CD14-positive monocyte (primary cell): ENCODE data around the gene ALPK3. TPM values are rescaled to one million over a fixed set of nuclear protein-coding genes. Genes with fewer than 3 reads are reported as not detected.

Experiments used
- DNase-seq, 3 donors: peaks; one replicate each; pipeline ENCODE4 v3.0.0-alpha.2; 2011 to 2022
- H2AFZ ChIP-seq: 2 replicates; pipeline ENCODE4 v1.6.0; 2012; ENCODE audit warnings: mild to moderate bottlenecking, low read depth, low read length, inconsistent platforms; ENCODE audit not compliant: insufficient read depth, poor library complexity, severe bottlenecking
- H3K27ac ChIP-seq, 2 donors: 1 replicate in 1 of 2; 2 replicates in 1 of 2; pipeline ENCODE4 v1.5.1; 2012 to 2013; ENCODE audit warnings: low read length in 2 of 2, control low read depth in 1 of 2, inconsistent platforms in 1 of 2, low read depth in 1 of 2, mild to moderate bottlenecking in 1 of 2
- H3K27me3 ChIP-seq, 2 donors: one replicate each; pipeline versions ENCODE4 v1.6.0 to v1.6.1; 2011 to 2013; ENCODE audit warnings: low read length in 2 of 2; ENCODE audit not compliant: control insufficient read depth in 2 of 2, insufficient read depth in 2 of 2
- H3K36me3 ChIP-seq, 2 donors: replicated peaks in 1 of 2; 1 replicate in 1 of 2; 2 replicates in 1 of 2; pipeline versions ENCODE4 v1.5.1 to v1.6.1; 2012 to 2013; ENCODE audit warnings: low read length in 2 of 2, control low read depth in 1 of 2, inconsistent platforms in 1 of 2, mild to moderate bottlenecking in 1 of 2; ENCODE audit not compliant: insufficient read depth in 2 of 2, control insufficient read depth in 1 of 2
- H3K4me1 ChIP-seq, 2 donors: 1 replicate in 1 of 2; 2 replicates in 1 of 2; pipeline versions ENCODE4 v1.5.1 to v1.6.1; 2012 to 2013; ENCODE audit warnings: low read length in 2 of 2, control low read depth in 1 of 2, inconsistent platforms in 1 of 2, mild to moderate bottlenecking in 1 of 2, moderate library complexity in 1 of 2; ENCODE audit not compliant: insufficient read depth in 2 of 2, control insufficient read depth in 1 of 2
- H3K4me2 ChIP-seq: replicated peaks from 2 replicates; pipeline ENCODE3; 2012; ENCODE audit warnings: low read length, moderate library complexity, mild to moderate bottlenecking; ENCODE audit not compliant: poor library complexity, severe bottlenecking; ENCODE audit errors: extremely low read depth
- H3K4me3 ChIP-seq, 3 experiments: fragments of 200-600 bp in 1 of 3; sonication (generic) in 1 of 3; replicated peaks in 1 of 3; 1 replicate in 2 of 3; 2 replicates in 1 of 3; pipeline ENCODE4 v1.5.1; 2011 to 2013; ENCODE audit warnings: low read length in 3 of 3, mild to moderate bottlenecking in 3 of 3, control low read depth in 2 of 3, low read depth in 2 of 3, inconsistent platforms in 1 of 3, moderate library complexity in 1 of 3
- H3K79me2 ChIP-seq: 2 replicates; pipeline ENCODE4 v1.6.0; 2012; ENCODE audit warnings: mild to moderate bottlenecking, control low read depth, inconsistent platforms, low read length, moderate library complexity; ENCODE audit not compliant: insufficient read depth
- H3K9ac ChIP-seq: 2 replicates; pipeline ENCODE4 v1.6.0; 2017; ENCODE audit warnings: low read length, mild to moderate bottlenecking; ENCODE audit not compliant: insufficient read depth, poor library complexity, severe bottlenecking
- H3K9me3 ChIP-seq, 2 donors: replicated peaks in 1 of 2; 1 replicate in 1 of 2; 2 replicates in 1 of 2; pipeline versions ENCODE4 v1.5.1 to v1.6.1; 2012 to 2013; ENCODE audit warnings: low read length in 2 of 2, control low read depth in 1 of 2; ENCODE audit not compliant: control insufficient read depth in 1 of 2, insufficient read depth in 1 of 2
- H4K20me1 ChIP-seq: 2 replicates; pipeline ENCODE4 v1.6.0; 2012; ENCODE audit warnings: mild to moderate bottlenecking, low read length, control low read depth, moderate library complexity; ENCODE audit not compliant: insufficient read depth
- H3K27ac Mint-ChIP-seq, 7 donors: one replicate each; pipeline ENCODE4 v1.8.0; 2020; ENCODE audit warnings: mild to moderate bottlenecking in 7 of 7, mixed read lengths in 7 of 7, moderate library complexity in 6 of 7, inconsistent platforms in 2 of 7
- H3K27me3 Mint-ChIP-seq, 3 donors: one replicate each; pipeline ENCODE4 v1.8.0; 2021 to 2022; ENCODE audit warnings: low read depth in 3 of 3, mild to moderate bottlenecking in 3 of 3, mixed read lengths in 3 of 3, moderate library complexity in 3 of 3, inconsistent platforms in 1 of 3
- H3K36me3 Mint-ChIP-seq, 2 donors: one replicate each; pipeline ENCODE4 v1.8.0; 2020; ENCODE audit warnings: mixed read lengths in 2 of 2, inconsistent platforms in 1 of 2, mild to moderate bottlenecking in 1 of 2
- H3K4me1 Mint-ChIP-seq: one replicate; pipeline ENCODE4 v1.8.0; 2020; ENCODE audit warnings: mild to moderate bottlenecking, mixed read lengths
- H3K4me3 Mint-ChIP-seq, 2 donors: one replicate each; pipeline ENCODE4 v1.8.0; 2020; ENCODE audit warnings: mild to moderate bottlenecking in 2 of 2, mixed read lengths in 2 of 2, moderate library complexity in 1 of 2
- H3K9me3 Mint-ChIP-seq, 7 donors: one replicate each; pipeline ENCODE4 v1.8.0; 2020 to 2022; ENCODE audit warnings: mixed read lengths in 7 of 7, mild to moderate bottlenecking in 6 of 7, moderate library complexity in 6 of 7, inconsistent platforms in 2 of 7
- CTCF ChIP-seq: fragments of 200-600 bp; IDR thresholded peaks from one replicate; pipeline ENCODE4 v1.8.0; 2022; ENCODE audit warnings: antibody characterized with exemption, mild to moderate bottlenecking
- WGBS: methylation state at CpG from one replicate; pipeline ENCODE4 v1.1.5; 2013; ENCODE audit warnings: missing lambda C conversion rate; ENCODE audit not compliant: insufficient coverage; 5-methylcytosine and 5-hydroxymethylcytosine counted together
- intact Hi-C, 2 donors: fragments of 100-400 bp; cut with micrococcal nuclease; formaldehyde crosslinking; loops; one replicate each; pipeline versions ENCODE4 v1.15.0 to v1.15.1; 2023
- polyA plus RNA-seq, 3 donors: library from polyadenylated mRNA; depleted of rRNA in 1 of 3; unstranded in 2 of 3; stranded (reverse) in 1 of 3; fragments of 300-500 nt in 2 of 3; fragments of >200 nt in 1 of 3; fragmentation: Illumina TruSeq in 2 of 3; gene quantifications; 1 replicate in 2 of 3; 2 replicates in 1 of 3; pipeline ENCODE4 v1.2.3, GENCODE V29; 2012 to 2021

Gene ALPK3
- polyA plus RNA-seq, 3 donors: 0.02 to 0.12 TPM; not detected in 1

GRCh38 chr15:84881520-84881830, 64.3 kb downstream of the ALPK3 start:
- Histone ChIP-seq H3K4me1 (no peaks in the 10 kb centered on the region), H4K20me1 (no peaks in the 10 kb centered on the region), H3K36me3 (no peaks in the 10 kb centered on the region), H3K4me2 (no peak overlapping the region), H3K79me2 (no peaks in the 10 kb centered on the region), H3K27ac (no peak overlapping the region), H3K27me3 (no peaks in the 10 kb centered on the region), H3K9me3 (no peaks in the 10 kb centered on the region), H2AFZ (no peak overlapping the region), H3K4me3 (no peak overlapping the region), H3K9ac (no peak overlapping the region)
- DNase-seq: no peak
- WGBS: 90% methylated on average over 5 of the region's 7 CpGs
- no peak overlapping the region for H3K4me3 Mint-ChIP-seq
- no peak for TF ChIP-seq CTCF
- H3K4me1 Mint-ChIP-seq: peaks cover 6% of the 10 kb centered on the region
- no peaks in the 10 kb centered on the region for H3K36me3 Mint-ChIP-seq
- H3K27ac Mint-ChIP-seq: no peak overlapping the region
- intact Hi-C loops: no loop called here
- peaks cover 0 to 3% (median 2%) of the 10 kb centered on the region in 3 donors for H3K27me3 Mint-ChIP-seq
- no peaks in the 10 kb centered on the region for H3K9me3 Mint-ChIP-seq

GRCh38 chr15:84883466-84883865, 66.3 kb downstream of the ALPK3 start:
- 100% methylated on average over 1 of the region's 6 CpGs for WGBS
- H4K20me1 ChIP-seq: no peaks in the 10 kb centered on the region
- H3K36me3 ChIP-seq: no peaks in the 10 kb centered on the region
- H3K79me2 ChIP-seq: no peaks in the 10 kb centered on the region
- H3K27me3 Mint-ChIP-seq: peaks cover 0 to 3% (median 2%) of the 10 kb centered on the region in 3 donors
- no peaks in the 10 kb centered on the region for H3K36me3 Mint-ChIP-seq
- H3K4me1 ChIP-seq: no peaks in the 10 kb centered on the region
- no peak overlapping the region for H3K4me3 ChIP-seq
- no peaks in the 10 kb centered on the region for H3K9me3 Mint-ChIP-seq
- H2AFZ ChIP-seq: no peak overlapping the region
- H3K27me3 ChIP-seq: no peaks in the 10 kb centered on the region
- no peak for DNase-seq
- no peak overlapping the region for H3K4me2 ChIP-seq
- no peak overlapping the region for H3K27ac ChIP-seq
- intact Hi-C loops: no loop called here
- H3K9ac ChIP-seq: no peak overlapping the region
- H3K27ac Mint-ChIP-seq: no peak overlapping the region
- no peaks in the 10 kb centered on the region for H3K4me1 Mint-ChIP-seq
- H3K9me3 ChIP-seq: no peaks in the 10 kb centered on the region
- TF ChIP-seq CTCF: no peak
- H3K4me3 Mint-ChIP-seq: no peak overlapping the region
